HG02840 (cell line): ENCODE data around the gene CKS1B.

Experiments used
- ATAC-seq: cut with Tn5 transposase; IDR thresholded peaks from one replicate; pipeline ENCODE4 v1.9.1; 2021; ENCODE audit warnings: mild to moderate bottlenecking, moderate library complexity, moderate number of reproducible peaks; ENCODE audit not compliant: unreplicated experiment, low FRiP score

The CKS1B gene

DNA sequence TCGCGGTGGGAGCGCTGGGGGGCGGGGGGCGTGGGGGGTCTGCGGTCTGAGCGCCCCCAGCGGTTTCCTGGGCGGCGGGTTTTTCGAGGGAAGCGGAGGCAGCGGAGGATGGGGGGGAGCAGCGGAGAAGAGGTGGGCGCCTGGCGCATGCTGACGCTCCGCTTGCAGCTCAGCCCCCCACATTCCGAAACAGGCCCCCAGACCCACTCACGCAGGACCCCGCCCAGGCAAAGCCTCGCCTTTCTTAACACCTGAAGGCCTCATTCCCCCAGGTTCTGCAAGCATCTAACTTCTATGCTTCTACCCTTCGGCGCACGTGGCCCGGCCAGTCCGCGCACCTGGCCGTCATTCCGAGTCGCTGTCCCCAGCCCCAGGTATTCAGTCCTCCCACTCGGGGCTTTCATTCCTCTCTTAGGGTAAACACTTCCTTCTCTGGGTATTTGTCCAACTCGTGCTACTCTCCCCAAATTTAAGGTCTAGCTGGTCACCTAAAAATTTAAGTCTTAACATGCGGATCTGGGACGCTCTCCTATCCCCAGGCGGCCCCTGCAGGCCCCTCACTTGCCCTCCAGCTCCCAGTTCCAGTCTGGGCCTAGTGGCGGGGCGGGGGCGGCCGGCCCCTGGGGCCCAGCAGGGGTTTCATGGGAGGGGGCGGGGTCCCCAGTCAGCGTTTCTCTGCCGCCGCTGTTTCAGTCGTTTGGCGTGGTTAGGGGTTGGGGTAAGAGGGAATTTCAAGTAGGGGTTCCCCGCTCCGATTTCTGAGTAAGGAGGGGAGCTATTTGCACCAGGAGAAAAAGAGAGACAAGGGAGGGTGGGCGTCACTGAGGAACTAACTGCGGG is 25.3 kb downstream of the CKS1B start:
- ATAC-seq: no peak

DNA sequence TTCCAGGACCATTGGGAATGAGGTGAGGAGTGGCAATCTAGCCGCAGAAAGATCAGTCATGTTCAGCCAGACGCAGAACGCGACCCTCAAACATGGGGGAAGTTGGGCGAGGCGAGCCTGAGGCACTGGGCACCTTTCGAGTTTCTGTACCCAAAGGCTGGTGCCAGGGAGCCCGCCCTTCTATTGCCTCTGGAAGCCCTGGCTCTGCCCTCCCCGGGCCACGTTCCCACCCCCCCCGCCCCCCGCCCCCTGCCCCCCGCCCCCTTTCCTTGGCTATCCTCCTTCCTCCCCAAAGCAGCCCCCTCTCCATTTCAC is 25.9 kb downstream of the CKS1B start:
- ATAC-seq: no peak

DNA sequence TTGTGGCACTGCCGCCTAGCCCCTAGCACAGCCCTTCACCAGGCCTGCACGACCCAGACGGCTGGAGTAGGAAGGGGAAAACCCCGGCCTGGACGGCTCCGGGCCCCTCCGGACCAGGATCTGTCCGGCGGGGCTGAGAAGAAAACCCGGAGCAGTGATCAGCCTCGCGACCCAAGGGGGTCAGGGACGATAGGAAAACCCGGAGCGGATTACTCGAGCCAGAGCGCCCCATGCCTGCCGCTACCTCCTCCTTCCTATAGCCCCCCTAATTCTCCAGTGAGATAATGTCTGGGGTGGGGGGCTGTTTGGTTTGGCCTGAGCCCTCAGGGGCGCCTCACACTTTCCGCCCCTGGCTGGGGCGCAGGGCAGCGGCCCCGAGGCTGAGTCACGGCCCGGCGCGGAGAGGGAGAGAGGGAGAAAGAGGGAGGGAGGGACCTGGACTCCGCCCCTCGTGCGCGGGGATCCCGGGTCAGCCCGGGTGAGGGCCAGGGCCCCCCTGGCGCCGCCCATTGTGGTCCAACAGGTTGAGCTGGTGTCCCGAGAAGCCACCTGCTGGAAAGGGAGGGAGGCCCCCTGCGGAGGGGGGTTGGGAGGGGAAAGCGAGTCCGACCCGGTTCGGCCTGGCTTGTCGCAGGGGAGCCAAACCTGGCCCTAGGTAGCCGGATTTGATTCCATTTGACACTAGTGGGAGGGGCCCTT is 26.4 kb downstream of the CKS1B start:
- ATAC-seq: peak; percentile 38

DNA sequence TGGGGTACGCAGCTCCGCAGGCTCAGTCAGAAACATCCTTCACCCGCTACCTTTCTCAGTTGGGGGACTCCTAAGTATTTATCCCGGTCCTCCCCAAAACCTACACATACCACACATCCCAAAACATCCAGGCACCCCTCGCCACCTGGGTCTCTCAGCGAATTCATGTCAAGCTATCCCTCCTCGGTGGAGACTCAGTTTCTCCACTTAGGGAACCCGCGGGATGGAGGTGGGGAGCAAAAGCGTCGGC is 26.9 kb downstream of the CKS1B start:
- no peak for ATAC-seq

DNA sequence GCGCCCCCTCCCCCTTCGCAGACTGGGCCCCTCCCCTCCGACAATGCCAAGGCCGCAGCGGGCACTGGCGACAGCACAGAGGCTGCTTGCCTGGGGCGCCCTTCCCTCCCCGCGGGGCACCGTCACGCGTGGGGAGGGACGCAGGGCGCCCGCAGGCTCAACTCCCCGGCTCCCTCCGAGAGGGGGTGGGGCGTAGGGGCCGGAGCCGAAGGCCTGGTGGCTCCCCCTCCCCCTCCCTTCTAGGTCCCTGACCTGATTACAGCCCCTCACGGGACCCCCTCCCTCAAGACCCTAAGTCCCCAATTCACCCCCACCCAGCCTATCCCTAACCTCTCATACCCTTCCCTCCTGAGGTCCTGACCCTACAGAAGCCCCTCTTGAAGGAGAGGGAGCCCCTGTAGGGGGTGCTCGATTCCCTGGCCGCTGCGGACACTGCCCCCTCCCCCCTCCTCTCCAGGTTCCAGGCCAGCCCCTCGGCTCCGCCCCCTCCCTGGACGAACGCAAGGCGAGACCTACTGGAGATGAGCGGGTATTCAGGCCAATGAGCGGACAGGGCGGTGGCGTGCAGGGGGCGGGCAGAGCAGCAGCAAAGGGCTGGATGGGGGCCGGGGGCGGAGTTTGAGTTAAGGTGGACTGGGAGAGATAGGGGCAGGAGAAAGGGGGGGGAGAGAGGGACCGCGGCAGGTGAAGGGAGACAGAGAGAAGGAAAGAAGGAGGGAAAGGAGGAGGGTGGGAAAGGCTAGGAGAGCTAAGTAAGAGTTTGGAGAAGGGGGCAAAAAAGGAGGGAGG is 27.4 kb downstream of the CKS1B start:
- ATAC-seq: peak; percentile 54

DNA sequence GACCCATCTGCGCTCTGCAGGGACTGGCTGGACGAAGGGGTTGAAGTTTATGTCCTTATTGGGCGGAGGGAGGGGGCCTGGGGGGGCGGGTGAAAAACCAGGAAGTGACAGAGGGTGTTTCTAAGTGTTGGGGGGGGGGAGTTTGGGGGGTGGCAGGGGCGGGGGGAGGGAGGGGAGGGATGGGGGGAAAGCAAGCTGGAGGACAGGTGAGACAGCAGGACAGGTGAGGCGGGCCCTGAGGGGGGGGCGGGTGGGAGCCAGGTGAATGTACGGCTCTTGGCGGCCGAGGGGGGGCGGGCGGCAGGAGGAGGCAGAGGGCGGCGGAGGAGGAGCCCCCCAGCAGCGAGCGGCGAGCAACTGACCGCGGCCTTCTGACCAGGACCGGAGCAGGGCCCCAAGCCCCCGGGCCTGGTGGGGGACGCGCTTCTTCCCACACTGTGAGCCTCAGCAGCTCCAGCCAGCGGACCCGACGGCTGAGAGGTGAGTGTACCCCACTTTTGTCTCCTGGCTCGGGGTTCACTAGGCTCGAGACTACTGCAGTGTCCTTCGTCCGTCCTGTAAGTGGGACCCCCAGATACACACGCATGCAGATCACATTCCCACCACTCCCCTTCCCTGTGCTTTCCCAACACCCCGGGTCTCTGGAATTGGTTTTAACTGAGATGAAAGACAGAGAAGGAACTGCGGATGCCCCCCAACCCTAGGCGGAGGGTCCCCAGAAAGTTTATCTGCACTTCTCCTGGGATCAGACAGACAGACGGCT is 28.2 kb downstream of the CKS1B start, which contains the start of gene ZBTB7B:
TSS of gene ZBTB7B (plus strand) at position 339 of the 763 bp plus-strand sequence. CDS start 11,859 bp downstream, outside the sequence.
- no peak for ATAC-seq

DNA sequence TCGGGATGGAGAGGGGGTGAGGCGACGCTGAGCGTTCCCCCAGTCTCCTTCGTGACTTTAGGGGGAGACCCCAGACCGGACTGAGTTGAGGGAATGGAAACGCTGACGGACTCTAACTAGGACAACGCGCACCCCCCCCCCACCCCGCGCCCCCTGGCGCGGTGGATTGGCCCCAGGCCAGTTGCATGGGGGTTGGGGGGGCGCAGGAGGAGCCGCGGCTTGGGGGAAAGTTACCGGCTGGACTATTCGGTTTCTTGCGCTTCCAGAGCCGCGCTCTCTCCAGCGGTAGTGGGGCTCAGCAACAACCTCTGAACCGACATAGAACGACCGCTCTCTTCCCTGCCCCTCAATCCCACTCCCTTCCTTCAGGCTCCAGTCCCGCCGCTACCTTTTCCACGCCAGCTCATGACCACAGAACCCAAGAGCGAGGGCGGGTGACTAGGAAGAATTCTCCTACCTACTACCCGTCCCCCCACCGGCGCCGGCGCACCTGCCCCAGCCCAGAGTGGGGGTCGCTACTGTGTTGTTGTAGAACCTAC is 28.8 kb downstream of the CKS1B start:
- ATAC-seq: no peak

DNA sequence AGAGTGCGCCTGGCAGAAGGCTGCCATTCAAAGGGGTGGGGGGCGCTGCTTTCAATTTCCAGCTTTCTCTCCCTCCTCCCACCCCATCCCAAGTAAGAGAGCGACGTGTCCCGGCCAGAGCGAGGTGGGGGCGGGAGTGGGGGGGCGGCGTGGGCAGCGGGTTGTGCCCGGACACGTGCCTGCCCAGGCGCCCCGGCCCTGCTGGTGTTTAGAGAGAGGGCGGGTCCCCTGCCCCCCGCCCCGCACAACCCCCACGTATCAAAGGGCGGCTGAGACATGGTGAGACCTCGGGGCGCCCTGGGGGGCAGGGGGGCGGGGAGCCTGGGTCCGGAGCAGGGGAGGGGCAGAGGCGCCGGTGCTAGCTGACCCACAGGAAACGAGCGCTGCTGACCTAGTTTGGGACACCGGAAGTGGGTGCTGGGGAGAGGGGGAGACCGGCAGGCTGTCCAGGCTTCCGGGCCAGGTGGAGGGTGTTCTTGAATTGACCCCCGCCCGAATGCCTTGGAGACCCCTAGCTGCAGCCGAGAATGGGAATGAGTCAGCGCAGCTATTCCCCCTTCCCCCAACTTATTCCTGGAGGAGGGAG is 29.4 kb downstream of the CKS1B start:
- no peak for ATAC-seq

DNA sequence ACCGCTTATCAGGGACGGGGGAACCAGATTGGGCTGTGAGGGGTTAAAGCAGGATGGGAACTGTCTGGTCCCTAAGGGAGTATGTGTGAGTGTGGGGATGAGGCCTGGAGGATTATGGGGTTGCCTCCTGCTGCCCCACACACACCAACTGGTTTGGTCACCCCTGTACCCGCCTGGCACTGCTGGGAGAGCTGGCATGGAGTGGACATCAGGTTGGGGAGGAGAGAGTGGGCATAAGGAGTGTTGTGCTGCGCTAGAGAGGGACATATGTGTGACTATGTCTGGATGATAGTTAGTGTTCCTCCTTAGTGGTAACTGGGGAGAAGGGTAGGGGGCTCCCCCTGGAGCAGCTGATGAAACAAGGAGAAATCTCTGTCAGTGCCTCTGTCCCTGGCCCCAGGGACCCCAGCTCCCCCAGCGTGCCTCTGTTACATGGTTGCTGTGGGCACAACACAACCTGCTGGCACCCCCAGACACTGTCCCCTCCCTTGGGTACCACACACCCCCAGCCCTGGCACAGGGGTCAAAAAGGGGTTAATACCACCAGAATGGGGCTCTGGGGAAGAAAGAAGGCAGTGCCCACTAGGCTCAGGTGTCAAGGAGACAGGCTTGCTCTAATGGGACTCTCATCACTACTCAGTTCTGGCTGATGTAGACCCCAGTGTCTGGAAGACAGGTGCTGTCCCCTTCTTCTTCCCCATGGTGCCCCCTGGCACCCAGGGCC is 30.0 kb downstream of the CKS1B start:
- ATAC-seq: no peak

DNA sequence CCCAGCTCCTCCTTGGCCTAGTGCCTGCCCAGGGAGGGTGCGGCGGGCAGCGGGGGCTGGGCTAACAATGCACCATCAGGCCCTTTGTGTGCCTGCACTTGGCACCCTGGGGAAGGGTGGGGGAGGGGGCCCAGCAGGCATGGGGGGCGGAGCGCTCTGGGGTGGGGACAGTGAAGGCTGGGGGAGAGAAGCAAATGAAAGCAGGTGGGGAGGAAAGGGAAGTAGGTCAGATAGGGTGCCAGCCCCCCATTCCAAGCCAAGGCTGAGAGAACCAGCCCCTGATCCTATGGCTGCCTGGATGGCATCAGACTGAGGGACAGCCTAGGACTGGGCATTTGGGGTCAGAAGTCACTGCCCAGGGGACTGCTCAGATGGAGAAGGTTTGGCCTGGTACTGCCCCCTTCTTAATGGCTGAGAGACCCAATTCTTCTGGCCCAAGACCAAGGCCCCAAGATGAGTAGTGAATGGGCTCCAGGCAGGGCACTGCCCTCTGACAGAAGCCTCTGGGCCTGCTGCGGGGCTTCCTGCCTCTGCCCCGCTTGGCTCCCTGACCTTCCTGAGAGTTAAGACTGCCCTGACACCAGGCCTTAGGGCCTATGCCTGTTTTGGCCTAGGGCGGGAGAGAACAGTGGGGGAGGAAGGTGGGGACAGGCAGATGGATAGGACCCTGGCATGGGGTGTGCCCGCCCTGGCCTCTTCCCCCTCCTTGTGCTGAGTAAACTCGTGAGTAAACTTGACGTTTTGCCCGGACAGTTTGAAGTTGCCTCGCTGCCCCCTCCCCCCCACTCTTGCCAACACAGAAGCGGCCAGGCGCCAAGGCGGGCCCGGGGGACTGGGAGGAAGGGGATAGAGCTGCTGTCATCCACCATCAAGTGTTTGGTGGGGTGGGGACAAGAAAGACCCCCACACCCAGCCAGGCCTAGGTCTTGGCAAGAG is 30.9 kb downstream of the CKS1B start:
- no peak for ATAC-seq

DNA sequence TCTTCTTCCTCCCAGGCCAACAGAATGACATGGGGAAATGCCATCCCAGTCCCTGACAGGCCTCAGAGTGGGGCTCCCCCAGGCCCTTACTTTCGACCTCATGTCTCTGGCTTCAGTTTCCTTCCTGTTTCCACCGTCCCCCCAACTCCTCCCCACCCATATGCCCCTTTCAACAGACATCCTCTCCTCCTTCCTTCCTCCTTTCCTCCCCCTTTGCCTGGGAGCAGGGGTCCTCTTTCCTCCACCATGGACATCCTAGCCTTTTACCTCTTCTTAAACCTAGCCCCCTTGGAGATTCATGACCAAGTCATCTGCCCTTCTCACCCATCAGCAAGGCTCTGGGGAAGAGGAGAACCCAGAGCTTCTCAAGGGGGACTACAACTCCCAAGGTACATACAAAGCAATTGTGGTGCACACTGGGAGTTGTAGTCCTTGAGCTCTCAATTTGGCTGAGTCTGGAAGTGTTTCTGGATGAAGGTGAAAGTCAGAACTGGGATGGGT is 32.2 kb downstream of the CKS1B start:
- no peak for ATAC-seq

DNA sequence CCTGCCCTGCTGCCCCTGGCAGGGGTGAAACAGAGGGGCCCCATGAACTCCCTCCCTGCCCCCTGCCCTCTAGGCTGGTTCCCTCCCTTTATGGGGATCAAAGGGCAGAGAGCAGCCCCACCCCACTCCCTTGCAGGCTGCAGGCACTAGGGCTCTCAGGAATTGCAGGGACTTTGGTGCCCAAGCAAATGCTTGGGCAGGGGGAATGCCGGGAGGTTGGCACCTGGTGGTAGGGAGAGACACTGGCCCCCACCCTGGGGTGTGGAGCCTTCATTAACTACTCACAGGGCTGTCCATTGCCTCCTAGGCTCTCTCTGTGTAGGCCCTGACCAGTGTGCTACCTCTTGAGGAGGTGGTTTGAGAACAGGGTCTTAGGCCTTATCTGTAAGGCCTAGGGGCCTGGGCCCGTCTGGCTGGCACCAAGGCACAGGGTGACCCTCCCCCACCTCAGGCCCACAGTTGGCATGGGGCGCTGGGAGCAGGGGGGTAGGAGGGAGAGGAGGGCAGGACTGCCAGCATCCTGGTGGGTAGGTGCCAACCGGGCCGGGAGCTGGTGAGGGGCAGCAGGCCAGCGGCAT is 32.9 kb downstream of the CKS1B start:
- ATAC-seq: no peak

DNA sequence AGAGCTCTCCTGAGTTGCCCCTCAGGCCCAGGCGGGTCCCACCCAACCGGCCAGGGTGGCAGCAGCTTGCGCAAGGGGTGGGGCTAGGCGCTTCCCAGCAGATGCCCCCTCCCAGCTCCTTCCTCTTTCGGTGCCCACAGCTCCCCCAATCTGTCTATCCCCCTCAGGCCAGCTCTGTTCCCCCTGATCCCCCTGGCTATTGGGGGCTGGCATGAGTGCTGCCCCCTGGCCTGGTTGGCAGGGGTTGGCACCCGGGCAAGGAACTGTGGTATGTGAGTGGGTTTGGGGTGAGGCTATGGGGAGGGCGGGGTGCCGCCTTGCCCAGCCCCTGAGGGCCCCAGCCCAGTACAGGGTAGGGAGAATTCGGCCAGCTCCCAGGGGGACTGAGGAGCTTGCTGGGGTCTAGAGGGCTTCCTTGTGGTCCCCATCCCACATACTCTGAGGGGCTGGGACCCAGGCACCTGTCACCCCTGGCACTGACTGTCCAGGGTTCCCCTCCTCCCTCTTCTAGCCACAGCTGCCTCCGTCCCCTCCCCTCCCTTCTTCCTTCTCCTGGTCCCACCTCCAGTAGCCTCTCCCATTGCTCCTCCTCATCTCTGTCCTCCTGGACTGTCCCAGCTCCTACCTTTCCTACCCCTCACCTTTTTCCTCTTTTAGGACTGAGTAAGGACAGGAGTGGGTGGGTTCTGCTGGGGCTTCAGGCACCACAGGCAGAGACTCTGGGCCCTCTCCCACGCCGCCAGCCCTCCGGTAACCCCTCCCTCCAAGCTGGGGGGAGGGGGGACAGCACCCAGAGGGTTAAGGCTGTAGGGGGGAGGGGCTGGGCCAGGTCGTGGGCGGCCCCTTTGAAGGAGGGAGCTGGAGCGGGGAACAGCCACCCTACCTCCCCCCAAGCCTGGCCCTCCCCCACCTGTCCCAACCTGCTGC is 33.8 kb downstream of the CKS1B start:
- no peak for ATAC-seq

DNA sequence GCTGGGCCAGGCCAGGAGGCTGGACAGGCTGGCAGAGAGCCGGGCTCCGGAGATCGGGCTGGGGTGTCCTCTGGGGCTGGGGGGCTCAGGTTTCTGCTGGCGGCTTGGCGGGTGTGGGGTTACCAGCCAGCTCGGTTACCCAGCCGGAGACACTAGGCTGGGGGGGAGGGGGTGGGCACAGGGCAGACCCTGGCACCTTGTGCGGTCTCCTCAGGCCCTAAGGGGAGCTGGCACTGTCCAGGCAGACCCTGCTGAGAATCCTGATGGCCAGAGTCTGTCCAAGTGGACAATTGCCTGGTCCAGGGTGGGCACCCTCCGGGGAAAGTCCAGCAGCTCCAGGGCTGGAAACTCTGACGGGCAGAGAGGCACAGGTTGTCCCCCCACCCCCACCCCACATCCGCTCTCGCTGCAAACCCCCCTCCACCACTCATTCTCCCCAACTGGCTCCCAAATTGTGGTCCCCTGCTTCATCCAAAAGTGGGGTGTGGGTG is 34.8 kb downstream of the CKS1B start:
- ATAC-seq: no peak

DNA sequence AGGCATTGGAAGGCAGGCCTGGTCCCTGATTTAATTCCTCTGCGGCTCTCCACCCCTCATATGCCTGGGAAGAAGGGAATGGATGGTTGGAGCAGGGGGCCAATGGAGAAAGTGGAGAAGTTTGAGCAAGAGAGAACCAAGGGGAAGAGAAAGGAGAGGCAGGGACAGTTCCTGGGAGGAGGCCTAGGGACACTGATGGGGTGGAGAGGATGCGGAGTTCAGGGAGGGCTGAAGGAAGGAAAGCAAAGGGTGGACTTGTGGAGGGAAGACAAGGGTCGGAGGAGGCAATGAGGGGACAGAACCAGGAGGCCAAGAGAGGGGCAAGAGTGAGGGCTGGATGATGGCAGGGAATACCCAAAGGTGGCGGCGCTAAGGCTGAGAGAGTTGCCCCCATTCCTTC is 35.3 kb downstream of the CKS1B start:
- ATAC-seq: no peak

DNA sequence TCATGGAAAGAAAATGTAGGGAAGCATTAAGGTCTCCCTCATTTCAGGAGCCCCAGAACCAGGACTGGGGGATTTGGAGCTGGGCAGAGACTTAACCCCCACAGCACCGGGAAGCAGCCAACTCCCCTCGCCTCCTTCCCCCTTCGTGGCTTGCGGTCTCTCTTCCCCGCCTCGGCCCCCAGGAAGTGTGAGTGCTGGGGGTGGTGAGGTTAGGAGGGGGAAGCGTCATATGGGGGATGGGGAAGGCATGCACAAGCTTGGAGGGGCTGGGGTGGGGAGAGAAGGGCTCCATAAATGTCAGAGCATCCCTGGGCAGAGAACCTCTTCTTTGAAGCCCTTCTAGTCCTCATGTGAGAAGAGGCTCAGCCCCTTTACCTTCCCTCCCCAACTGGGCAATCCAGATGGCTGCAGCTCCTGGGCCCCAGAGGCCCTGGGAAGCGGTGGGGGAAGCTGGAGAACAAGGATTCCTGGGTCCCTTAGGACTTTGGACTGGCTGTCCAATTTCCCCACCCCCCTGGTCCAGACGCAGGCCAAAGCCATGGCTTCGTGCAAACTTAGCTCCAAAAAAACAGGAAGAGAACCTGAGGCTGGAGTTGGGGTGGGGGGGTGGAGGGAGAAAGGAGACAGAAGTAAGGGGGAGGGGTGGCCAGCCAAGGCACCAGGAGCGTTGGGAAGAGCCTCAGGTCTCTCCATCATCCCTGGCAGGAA is 35.9 kb downstream of the CKS1B start:
- no peak for ATAC-seq
